Right kidney (tissue), 1 donor: ENCODE results near the gene ITK.
A peak's percentile ranks its signal among the peaks of the same experiment; 100 is the strongest.

Source experiments
- DNase-seq: peaks from one replicate; pipeline ENCODE4 v3.0.0-alpha.2; 2016

ITK gene

DNA sequence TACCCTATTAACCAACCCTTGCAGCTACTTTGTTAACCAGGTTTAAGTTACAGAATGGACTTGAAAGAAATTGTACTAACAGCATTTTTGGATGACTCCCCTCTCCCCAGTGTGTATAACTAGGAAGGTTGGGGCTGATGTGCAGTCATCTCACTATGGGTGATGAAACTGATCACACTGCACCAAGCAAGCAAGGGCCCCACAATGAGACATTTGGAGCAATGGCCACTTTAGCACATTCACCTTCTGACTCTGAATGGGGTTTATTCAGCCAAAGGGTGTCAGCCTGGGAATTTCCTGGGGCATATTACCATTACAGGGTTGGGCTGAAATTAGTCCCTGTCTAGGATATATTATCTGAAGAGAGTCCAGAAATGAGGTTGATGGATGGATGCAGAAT, 66.6 kb downstream of the ITK start:
- no peak for DNase-seq

DNA sequence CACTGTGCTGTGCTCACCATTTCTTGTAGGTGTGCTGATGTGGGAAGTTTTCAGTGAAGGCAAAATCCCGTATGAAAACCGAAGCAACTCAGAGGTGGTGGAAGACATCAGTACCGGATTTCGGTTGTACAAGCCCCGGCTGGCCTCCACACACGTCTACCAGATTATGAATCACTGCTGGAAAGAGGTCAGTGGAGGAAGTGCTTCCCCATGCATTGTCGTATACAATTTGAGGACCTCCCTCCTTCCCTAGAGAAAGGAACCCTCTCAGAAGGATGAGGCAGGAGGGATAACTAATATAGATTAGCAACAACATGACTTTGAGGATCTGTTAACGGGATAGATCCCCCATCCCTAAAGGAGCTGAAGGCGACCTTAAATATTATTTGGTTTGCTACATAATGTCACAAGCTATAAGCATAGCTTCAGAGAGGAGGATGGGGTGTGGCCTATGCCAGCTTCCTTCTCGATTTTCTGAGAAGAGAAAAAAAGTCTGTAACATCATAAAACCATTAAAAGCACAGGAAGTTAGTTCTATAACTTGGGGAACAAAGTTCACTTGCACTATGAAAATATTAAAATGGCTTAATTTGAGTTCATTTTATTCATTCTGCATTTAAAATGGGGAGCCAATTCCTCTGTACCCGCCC, 68.3 kb downstream of the ITK start:
- DNase-seq: no peak

DNA sequence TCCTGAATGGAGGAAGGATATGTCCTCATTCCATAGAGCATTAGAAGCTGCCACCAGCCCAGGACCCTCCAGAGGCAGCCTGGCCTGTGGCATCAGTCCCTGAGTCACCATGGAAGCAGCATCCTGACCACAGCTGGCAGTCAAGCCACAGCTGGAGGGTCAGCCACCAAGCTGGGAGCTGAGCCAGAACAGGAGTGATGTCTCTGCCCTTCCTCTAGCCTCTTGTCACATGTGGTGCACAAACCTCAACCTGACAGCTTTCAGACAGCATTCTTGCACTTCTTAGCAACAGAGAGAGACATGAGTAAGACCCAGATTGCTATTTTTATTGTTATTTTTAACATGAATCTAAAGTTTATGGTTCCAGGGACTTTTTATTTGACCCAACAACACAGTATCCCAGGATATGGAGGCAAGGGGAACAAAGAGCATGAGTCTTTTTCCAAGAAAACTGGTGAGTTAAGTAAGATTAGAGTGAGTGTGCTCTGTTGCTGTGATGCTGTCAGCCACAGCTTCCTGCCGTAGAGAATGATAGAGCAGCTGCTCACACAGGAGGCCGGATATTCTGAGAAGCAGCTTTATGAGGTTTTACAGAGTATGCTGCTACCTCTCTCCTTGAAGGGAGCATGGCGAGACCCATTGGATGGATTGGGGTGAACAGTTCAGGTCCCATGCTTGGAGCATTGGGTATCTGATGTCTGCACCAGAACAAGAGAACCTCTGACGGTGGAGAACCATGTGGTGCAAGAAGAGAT, 72.2 kb downstream of the ITK start:
- DNase-seq: peak; percentile 10

DNA sequence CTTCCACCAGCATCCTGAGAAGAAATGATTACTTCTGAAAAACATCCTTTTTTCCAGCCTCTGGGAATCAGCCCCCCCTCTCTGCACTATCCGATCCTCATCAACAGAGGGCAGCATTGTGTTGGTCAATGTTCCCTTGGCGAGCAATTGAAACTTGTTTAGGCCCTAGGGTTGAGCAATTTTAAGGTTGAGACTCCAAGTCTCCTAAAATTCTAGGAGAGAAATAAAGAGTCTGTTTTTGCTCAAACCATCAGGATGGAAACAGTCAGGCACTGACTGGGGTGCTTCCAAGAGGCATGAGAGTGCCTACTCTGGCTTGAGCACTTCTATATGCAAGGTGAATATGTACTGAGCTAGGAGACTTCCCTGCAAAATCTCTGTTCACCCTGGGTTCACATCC, 72.9 kb downstream of the ITK start:
- DNase-seq: peak; percentile 41

DNA sequence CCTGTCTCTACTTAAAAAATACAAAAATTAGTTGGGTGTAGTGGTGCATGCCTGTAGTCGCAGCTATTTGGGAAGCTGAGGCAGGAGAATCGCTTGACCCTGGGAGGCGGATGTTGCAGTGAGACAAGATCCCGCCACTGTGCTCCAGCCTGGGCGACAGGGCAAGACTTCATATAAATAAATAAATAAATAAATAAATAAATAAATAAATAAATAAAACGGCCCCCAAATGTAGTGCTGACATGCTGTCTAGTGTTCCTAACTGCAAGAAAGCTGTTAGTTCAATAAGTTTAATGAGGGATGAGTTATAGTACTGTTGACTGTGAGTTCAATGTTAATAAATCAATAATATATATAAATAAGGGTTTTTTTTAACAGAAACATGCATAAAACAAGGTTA, 77.8 kb downstream of the ITK start:
- no peak for DNase-seq

DNA sequence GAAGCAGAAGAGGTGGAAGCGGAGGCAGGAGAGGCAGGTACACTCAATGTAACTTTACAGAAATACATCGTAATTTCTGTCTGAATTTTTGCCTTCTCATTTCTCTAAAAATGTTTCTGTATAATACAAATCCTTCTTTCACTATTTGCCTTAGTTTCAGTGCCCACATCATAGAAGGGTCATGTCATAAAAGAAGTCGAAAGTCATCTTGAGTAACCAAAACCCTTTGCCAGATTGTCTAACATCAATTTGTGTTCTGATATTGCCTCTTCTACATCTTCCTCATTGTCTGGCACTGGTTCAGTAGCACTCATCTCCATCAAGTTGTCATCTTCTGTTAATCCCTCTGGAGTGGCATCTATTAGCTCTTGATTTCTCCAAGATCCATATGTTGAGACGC, 79.1 kb downstream of the ITK start:
- no peak for DNase-seq

DNA sequence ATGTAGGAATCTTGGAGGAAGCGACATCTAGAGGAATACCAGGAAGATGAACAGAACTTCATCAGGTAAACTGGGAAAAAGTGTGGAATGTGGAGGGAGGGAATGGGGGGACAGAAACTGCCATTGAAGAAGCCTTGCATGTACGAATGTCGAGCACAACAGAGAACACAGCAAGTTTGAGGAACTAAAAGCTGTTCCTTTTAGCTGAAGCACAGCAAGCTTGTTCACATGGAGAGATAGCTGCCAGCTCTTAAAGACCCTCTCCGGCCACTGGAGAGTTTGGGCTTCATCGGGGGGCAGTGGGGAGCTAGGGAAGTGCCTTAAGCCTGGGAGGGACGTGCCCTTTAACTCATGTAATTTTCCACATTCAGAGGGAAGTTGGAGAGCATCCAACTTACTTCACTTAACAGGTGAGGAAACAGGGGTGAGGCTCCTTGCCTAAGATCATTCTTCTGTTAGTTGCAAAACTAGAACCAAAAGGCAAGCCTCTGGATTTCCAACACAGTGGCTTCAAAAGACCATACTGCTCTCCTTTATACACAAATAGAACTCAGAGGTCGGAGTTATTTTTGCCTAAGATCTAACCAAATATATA, 83.0 kb downstream of the ITK start:
- no peak for DNase-seq

DNA sequence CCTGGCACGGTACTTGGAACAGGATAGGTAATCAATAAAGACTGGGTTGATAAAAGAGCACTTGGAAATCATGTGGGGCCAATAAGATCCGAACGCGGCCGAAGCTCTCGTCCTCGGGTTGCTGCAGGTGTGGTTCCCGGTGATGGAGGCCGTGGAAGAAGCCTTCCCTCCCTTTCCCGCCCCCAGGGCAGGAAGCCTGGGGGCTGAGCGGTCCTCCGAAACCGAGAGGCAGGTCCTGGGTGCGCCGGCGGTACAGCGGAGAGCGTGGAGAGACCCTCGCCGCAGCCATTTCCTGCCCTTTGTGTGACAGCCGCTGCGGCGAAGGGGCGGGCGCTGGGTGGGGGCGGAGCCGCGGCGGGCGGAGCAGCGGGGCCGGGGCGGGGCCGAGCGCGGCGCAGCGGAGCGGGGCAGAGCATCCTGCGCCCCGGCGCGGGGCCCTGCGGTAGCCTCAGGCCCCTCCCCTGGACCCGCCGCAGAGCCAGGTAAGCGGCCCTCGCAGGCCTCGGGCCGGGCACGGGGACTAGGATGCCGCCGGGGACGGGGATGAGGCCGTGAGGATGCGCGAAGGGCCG, 85.2 kb downstream of the ITK start, which contains the start of gene CYFIP2:
TSS of gene CYFIP2 (plus strand) at position 410 of the 572 bp plus-strand sequence. CDS start 19,239 bp downstream, outside the sequence.
- DNase-seq: peak; percentile 84

DNA sequence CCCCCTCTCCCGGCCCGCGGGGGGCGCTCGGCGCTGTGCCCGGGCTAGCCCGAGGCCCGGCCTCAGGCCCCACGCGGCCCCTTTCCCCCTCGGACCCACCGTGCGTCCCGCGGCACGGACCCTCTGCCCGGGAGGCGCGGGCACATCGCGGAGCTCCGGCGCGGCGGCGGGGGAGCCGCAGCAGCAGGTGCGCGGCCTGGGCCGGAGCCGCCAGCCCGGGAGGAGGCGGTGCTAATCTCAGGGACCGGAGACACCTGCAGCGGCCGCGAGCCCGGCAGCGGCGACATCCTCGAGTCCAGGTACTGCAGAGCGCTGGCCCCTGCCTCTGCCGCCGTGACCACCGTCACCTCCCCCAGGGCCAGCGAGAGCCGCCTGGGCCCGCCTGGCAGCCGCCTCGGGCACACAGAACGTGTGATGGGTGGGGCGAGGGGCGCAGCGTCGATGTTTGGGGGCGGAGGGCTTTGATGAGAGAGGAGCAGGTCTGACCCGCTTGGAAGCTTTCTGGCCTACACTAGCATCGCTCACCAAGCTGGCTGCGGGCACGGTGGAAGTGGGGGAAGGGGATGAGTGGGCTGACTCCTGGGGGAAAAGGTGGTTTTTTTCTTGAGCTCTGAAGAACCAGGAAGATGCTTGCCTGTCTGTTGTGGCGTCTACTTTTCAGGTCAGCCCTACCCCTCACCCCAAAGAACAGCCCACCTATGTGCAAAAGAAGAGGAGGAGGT, 85.8 kb downstream of the ITK start:
- no peak for DNase-seq

DNA sequence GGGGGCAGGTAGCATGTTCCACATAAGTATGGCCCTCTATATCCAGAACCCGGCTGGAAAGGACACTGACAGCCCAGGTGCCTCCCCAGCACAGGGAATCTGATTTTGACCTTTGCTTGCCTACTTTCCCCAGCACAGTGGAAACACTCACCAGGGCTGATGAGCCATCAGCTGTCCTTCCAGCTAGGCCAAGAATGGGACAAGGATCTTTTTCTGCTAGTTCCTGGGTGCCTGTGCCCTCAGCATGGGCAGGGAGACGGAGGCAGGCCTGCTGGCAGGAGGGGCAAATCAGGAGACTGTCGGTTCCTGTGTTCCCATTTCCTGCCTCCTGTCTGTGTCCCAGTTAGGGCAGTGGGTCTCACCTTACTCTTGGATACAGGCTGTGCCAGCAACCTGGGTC, 86.4 kb downstream of the ITK start:
- no peak for DNase-seq

DNA sequence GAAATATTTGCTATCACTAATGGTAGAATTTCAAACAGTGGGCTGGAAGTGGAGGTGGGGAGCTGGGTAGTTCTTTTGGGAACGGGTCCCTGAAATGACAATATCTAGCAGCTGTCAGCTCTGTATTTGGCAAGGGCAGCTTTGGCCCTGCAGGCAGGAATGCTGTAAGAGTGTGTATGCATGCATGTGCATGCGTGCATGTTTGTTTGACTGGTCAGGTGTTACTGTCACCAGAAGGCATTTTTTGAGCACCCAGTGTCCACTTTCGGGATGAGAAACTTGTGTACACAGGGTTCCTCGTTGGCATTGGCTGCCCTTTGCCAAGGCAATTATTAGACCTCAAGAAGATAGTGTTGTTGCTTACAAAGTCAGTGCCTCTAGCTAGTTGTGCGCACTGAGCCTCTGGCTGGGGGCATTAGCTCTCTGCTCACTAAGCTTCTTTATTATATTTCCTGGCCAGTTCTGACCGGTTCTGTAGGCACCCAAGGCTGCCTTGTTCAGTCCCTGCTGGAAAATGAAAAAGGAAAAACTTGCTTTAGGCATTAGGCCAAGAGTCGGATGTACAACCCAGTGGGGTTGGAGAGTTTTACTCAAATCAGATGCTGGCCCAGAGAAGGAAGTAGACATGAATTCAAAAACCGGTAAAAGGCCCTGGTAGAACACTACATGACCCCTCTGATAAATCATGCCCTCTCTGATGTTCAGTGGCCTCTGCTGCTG, 87.3 kb downstream of the ITK start:
- no peak for DNase-seq

DNA sequence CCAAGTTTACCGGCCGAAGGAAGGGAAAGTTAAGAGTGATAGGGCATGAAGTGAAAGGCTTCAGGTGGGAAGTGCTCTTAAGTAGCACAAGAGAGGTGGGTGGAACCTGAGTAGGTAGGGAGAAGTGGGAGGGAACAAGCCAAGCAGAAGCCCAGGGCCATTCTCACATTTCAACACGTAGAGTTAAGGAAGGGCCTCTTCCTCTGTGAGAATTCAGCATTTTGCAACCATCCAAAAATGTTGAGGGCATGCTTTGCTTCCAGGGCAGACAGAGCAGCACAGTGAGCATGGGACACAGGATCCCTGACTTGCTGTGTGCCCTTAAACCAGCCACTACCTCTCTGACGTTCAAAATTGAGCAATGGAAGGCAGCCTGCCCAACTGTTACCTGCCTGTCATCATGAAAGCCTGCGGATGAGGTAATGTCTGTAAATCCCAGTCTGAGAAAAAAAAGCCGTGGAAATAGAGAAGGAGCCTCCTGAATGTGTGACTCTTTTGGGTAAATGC, 88.6 kb downstream of the ITK start:
- no peak for DNase-seq

DNA sequence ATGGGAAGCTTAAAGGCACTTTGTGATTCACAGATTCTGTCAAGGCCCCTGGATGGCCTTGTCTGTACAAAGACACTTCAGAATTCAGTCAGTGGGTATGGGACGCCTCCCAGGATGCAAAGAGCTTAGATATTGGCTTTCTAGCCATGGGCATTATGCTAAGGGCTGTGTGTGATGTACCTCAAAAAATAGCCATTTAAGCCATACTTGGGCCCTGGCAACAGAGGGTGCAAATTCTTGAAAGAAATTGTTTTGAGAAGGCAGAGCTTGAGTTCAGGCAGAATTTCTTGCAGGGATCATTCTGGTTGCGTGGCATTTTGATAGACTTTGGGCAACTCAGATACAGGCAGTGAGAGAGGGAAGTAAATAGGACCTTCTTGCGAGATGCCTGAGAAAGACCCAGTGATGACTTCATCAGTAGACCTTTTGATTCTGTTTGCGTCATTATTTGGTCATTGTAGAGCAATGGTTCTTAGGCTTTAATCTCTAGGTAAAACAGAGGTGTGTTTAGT, 89.2 kb downstream of the ITK start:
- DNase-seq: no peak

DNA sequence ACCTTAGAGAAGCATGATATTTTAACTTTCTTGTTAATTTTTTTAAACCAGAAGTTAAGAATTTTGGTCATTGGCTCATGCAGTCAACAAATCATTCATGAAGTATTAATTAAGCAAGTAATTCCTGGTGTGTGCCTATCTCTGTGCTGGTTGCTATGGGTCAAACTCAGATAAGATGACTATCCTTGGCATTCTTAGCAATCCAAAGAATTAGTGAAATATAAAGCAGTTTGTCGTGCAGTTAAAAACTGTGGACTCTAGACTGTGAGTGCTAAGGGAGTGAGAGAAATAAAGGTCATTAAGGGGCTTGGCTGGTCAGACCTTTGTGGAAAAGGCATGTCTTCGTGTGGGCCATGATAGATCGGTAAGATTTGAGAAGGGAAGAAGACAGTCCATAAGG, 90.1 kb downstream of the ITK start:
- DNase-seq: no peak

DNA sequence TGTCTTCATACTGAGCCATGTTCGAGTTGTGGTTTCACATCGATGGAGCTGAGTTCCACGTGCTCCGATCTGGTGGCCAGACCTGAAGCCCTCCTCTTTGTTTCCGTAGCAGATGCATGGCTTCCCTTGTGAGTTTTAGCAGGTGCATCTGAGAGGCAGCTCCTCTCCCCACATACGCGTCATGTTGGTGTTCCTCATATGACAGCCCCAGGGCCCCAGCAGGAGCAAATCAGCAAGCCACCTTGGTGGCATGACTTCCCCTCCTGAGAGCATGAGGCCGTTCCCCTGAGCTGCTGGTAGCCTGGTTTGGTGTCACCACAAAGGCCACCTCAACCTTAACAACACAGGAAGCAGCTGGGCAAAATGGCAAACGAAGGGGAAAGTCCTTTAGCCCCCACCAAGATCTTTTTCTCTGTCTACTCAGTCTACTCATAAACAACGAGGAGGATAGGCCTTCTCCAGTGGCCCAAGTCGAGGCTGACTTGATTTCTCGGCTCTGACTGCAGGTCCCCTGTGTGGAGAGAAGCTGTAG, 91.2 kb downstream of the ITK start:
- no peak for DNase-seq

DNA sequence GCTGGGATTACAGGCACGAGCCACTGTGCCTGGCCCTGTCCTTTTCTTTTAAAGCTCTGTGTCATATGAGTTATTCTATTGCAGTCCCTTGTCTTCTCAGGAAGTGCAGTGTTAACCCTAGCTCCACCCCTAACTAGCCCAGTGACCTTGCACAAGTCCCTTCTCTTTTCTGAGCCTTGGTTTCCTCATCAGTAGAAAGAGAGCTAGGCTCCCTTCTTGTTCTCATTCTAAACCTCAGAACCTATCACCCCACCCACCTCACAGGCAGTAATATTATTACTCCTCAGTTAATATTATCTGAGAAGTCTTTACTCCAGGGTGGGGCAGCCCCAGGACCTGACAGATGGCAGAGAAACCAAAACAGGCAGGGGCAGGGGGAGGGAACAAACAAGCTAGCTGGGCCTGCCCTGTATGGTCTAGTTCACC, 92.5 kb downstream of the ITK start:
- DNase-seq: no peak

DNA sequence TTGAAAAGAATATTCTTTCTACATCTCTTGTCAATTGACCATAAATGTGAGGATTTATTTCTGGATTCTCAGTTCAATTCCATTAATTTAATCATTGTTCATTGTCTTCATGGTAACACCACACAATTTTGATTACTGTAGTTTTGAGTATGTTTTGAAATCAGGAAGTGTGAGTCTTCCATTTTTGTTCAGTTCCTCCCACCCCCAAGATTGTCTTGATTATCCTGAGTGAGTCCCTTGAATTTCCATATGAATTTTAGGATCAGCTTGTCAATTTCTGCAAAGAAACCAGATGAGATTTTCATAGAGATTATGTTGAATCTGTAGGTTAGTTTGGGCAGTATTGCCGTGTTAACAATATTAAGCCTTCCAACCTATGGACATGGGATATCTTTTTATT, 94.8 kb downstream of the ITK start:
- no peak for DNase-seq

DNA sequence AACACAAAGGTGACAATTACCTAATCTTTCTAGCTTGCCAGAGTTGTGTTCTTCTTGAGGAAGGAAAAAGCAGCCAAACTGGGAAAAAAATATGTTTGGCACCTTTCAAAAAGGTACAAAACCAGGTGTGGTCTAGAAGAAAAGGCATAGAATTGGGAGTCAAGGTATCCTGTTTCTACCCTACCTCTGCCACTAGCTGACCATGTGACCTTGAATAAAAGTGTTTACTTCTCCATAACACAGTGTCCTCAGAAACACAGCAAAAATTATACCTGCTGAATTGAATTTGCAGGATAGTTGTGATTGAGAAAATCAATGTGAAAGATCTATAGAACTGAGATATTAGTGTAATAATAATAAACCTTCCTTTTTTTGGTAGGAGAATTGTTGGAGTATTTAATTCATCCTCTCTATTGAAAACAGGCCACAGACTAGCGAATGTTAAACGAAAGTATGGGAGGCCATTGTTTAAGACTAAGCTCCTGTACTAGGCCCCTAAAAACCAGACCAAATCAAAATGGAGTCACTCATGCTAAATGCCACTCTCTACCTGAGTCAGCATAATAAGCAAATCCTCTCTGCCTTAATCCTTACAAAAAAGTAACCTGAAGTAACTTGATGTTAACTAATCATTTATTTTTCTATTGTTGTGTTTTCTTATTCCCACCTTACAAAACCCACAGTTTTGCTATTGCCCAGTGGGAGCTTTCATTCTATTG, 97.8 kb downstream of the ITK start:
- no peak for DNase-seq

DNA sequence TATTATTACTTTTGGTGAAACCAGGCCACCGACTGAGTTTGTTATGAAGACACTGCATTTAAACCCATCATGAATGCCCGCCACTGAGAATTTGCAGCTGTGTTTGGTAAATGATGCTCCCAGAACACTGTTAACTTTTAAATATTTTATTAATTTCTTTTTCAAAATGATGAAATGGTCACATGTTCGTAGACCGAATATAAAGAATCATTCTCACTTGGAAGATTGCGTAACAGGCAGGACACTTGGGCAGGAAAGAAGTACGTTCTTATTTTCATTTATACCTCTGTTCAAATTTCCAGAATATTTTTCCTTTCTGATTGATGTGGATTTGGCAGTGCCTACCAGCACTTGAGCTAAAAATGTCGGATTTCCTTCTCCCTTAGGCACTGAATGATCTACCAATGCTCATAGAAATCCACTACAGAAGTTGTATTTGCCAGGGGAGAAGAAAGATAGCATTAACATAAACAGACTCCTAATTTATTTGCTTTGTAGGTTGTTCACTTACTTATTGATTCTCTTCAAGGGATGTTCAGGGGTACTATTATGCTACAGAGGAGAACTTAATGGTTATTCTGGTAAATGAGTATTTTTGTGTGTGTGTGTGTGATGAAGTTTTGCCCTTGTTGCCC, 99.1 kb downstream of the ITK start:
- DNase-seq: no peak

DNA sequence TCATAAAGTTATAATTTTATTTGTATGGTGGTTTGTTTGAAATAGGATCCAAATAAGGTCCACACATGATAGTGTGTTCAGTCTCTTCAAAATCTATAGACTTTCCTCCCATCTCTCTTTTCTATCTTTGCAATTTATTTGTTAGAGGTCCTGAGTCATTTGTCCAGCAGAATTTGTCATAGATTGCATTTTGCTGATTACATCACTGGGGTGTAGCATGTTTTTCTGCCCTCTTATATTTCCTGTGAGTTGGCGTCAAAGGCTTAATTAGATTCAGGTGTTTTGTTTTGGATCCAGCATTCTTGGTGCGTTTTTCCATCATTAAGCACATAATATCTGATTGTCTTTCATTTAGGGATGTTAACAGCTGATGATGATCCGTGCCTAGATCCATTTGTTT, 100.3 kb downstream of the ITK start:
- DNase-seq: no peak
